Measurements from ENCODE around the gene BZW1.

BZW1 gene

DNA sequence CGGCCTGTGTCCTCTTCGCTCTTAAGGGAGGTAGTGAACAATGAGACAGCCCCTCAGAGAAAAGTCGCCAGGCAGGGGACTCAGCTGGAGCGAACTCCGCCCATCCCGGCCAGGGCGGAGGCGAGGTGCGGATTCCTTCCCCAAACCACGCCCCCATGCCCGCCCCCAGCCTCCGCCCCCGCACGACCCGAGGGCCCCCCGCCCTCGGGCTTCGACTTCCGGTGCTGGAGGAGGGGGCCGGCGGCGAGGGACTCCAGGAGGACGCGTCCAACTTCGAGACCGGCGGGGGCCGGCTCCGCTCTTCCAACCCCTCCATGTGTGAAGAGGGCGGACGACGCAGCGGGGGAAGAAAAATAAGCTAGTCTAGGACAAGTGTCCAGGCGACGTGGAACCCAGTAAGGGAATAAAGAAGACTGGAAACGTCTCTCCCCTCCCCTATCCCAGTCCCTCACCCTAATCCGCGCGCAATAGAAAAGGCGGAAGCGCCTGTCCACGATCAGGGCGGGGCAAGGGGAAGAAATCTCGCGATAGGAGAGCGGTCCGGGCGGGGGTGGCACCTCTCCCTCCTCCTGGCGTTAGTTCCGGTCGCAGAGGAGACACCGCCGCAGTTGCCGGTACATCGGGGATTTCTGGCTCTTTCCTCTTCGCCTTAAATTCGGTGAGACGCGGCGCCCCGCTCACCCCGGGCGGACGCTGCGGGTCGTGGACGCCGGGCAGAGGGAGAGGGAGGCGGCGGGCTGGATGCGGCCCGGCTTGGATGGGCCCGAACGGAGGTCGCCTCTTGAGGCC lies at the start of gene BZW1:
Gene BZW1 (plus strand): TSS at position 578 of the 789 bp plus-strand sequence. CDS start 1,308 bp downstream, outside the sequence.
- peak; percentile 85 for DNase-seq (ENCODE audit: extremely low read depth, low read depth)
- TF ChIP-seq, protein P1, sequence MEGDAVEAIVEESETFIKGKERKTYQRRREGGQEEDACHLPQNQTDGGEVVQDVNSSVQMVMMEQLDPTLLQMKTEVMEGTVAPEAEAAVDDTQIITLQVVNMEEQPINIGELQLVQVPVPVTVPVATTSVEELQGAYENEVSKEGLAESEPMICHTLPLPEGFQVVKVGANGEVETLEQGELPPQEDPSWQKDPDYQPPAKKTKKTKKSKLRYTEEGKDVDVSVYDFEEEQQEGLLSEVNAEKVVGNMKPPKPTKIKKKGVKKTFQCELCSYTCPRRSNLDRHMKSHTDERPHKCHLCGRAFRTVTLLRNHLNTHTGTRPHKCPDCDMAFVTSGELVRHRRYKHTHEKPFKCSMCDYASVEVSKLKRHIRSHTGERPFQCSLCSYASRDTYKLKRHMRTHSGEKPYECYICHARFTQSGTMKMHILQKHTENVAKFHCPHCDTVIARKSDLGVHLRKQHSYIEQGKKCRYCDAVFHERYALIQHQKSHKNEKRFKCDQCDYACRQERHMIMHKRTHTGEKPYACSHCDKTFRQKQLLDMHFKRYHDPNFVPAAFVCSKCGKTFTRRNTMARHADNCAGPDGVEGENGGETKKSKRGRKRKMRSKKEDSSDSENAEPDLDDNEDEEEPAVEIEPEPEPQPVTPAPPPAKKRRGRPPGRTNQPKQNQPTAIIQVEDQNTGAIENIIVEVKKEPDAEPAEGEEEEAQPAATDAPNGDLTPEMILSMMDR (IDR thresholded peaks at IDR 0.05; ENCODE audit: low read depth, low read length, missing control alignments): no peak
- peak within 1 kb of the TSS; percentile 70 for H3K4me3 ChIP-seq (replicated peaks; ENCODE audit: low read depth, low read length)

DNA sequence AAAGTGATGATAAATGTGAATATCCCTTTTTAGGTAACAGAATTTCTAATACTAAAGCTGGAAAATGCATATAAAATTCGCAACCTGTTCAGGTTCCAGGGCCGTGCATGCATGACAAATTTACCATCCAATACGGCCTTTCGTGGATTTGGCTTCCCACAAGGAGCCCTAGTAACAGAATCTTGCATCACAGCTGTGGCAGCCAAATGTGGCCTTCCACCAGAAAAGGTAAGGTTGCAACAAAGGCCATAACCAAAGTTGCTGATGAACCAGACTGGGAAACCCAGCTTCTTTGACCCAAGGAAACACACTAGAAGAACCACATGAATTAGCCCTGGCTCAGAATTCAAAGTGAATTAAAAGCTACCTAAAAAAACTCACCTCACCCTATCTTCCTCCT lies 49.6 kb upstream of the BZW1 start:
- no peak overlapping the region for H3K4me3 ChIP-seq (replicated peaks; ENCODE audit: low read depth, low read length)
- TF ChIP-seq, protein P1 (IDR thresholded peaks at IDR 0.05; ENCODE audit: low read depth, low read length, missing control alignments): no peak
- DNase-seq (ENCODE audit: extremely low read depth, low read depth): no peak

DNA sequence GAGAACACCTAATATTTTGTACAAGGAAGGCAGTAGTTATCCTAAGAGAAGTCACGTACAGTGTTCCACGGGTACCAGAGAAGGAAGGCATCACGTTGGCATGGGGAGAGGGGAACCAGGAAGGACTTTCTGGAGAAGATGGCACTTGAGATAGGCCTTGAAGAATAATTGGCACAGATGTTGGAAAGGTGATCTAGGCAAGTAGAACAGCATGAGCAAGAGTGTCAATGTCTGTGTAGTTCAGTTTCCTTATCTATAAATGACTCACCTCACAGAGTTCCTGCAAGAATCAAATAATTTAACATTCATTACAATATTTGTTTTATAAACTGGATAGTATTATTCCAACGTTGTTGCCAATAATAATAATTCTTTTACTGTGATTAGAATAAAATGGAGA lies 48.3 kb upstream of the BZW1 start:
- TF ChIP-seq, protein P1 (IDR thresholded peaks at IDR 0.05; ENCODE audit: low read depth, low read length, missing control alignments): no peak
- no peak overlapping the region for H3K4me3 ChIP-seq (replicated peaks; ENCODE audit: low read depth, low read length)
- no peak for DNase-seq (ENCODE audit: extremely low read depth, low read depth)

DNA sequence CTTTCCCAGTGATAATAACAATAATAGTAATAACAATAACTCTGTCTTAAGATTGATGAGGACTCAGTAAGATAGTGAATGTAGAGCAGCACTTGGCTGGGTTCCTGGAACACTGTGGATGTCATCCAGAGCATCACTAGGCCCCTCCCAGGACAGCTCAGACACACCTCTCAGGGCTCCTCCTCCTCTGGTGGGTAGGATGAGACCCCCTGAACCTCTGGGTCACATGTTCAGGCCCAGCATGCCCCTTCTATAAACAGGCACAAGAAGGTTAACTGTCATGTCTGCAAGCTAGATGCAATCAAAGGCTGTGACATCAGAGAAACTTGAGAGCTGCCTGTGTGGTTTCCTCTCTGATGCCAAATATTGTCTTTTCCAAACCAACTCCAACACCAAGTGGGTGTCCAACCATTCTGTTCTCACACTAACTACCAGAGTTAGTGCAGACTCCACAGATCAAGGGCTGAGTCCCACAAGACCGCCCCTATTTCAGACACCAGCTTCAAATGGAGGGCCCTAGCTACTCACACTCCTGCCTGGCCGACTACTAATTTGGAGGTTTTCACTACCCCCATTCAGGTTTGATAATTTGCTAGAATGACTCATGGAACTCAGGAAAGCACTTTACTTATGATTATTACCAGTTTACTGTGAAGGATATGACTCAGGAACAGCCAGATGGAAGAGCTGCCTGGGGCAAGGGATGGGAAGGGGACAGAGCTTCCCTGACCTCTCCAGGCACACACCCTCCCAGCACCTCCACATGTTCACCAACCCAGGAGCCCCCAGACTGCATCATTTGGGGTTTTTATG lies 46.4 kb upstream of the BZW1 start:
- TF ChIP-seq, protein P1 (IDR thresholded peaks at IDR 0.05; ENCODE audit: low read depth, low read length, missing control alignments): no peak
- H3K4me3 ChIP-seq (replicated peaks; ENCODE audit: low read depth, low read length): no peak overlapping the region
- peak; percentile 94 for DNase-seq (ENCODE audit: extremely low read depth, low read depth)

DNA sequence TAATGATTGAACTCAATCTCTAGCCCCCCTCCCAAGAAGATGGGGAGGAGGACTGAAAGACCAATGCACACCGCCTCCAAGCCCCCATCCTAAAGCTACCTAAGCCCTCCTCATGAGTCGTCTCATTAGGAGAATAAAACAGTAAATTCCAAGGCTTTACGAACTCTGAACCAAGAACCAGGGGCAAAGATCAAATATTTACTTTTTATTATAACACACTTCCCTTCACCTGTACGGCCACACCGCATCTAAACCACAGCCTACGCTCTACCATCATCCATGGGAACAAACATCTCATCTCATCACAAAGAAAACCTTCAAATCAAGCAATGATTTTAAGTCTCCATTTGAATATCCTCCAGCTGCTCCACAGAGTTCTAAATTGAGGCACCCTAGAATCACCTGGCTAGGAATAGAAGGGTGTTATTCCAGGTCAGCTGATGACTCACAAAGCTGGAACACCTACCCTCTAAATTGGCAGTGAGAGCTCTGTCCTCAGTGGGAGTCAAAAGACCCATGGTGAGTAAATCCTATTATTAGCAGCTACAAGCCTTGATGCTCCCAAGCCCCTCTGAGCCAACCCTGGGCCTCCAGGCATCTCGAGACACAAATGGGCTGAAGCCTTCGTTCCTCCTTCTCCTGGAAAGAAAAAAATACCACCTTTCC lies 45.6 kb upstream of the BZW1 start:
- no peak overlapping the region for H3K4me3 ChIP-seq (replicated peaks; ENCODE audit: low read depth, low read length)
- DNase-seq (ENCODE audit: extremely low read depth, low read depth): no peak
- TF ChIP-seq, protein P1 (IDR thresholded peaks at IDR 0.05; ENCODE audit: low read depth, low read length, missing control alignments): no peak

DNA sequence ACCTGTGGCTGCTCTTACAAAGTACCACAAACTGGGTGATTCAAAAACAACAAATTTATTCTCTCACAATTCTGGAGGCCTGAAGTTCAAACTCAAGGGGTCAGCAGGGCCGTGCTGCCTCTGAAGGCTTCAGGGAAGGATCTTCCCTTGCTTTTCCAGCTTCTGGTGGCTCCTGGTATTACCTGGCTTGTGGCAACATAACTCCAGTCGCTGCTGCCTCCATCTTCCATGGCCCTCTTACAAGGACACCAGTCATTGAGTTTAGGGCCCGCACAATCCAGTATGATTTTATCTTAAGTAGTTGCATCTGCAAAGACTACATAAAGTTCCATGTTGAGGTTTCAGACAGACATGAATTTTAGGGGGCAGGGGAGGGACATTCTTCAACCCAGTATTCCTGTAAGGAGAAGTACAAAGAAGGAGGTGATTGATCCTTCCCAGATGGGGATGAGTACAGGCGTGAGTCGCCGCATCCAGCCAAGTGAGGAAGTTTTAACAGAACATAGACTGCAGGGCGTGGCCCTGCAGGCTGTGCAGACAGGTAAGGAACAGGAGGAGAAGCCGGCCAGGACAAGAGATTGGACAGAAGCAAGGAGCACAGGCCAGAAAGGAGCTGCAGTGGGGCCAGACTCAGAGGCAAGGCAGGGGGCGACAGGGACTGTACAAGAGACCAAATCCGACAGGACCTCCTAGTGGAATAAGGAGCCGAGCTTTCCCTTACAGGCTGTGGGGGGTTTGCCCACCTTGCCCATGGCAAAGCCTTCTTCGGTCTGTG lies 44.4 kb upstream of the BZW1 start:
- H3K4me3 ChIP-seq (replicated peaks; ENCODE audit: low read depth, low read length): no peak overlapping the region
- TF ChIP-seq, protein P1 (IDR thresholded peaks at IDR 0.05; ENCODE audit: low read depth, low read length, missing control alignments): peak; percentile 3
- DNase-seq (ENCODE audit: extremely low read depth, low read depth): no peak
